CD14-positive monocyte (primary cell): ENCODE measurements around the gene CBX5. TPM values are rescaled to one million over a fixed set of nuclear protein-coding genes. Genes with fewer than 3 reads are reported as not detected.

Source experiments
- DNase-seq, 3 donors: peaks; one replicate each; pipeline ENCODE4 v3.0.0-alpha.2; 2011 to 2022
- H2AFZ ChIP-seq: 2 replicates; pipeline ENCODE4 v1.6.0; 2012; ENCODE audit warnings: mild to moderate bottlenecking, low read depth, low read length, inconsistent platforms; ENCODE audit not compliant: insufficient read depth, poor library complexity, severe bottlenecking
- H3K27ac ChIP-seq, 2 donors: 1 replicate in 1 of 2; 2 replicates in 1 of 2; pipeline ENCODE4 v1.5.1; 2012 to 2013; ENCODE audit warnings: low read length in 2 of 2, control low read depth in 1 of 2, inconsistent platforms in 1 of 2, low read depth in 1 of 2, mild to moderate bottlenecking in 1 of 2
- H3K27me3 ChIP-seq, 2 donors: one replicate each; pipeline versions ENCODE4 v1.6.0 to v1.6.1; 2011 to 2013; ENCODE audit warnings: low read length in 2 of 2; ENCODE audit not compliant: control insufficient read depth in 2 of 2, insufficient read depth in 2 of 2
- H3K36me3 ChIP-seq, 2 donors: replicated peaks in 1 of 2; 1 replicate in 1 of 2; 2 replicates in 1 of 2; pipeline versions ENCODE4 v1.5.1 to v1.6.1; 2012 to 2013; ENCODE audit warnings: low read length in 2 of 2, control low read depth in 1 of 2, inconsistent platforms in 1 of 2, mild to moderate bottlenecking in 1 of 2; ENCODE audit not compliant: insufficient read depth in 2 of 2, control insufficient read depth in 1 of 2
- H3K4me1 ChIP-seq, 2 donors: 1 replicate in 1 of 2; 2 replicates in 1 of 2; pipeline versions ENCODE4 v1.5.1 to v1.6.1; 2012 to 2013; ENCODE audit warnings: low read length in 2 of 2, control low read depth in 1 of 2, inconsistent platforms in 1 of 2, mild to moderate bottlenecking in 1 of 2, moderate library complexity in 1 of 2; ENCODE audit not compliant: insufficient read depth in 2 of 2, control insufficient read depth in 1 of 2
- H3K4me2 ChIP-seq: replicated peaks from 2 replicates; pipeline ENCODE3; 2012; ENCODE audit warnings: low read length, moderate library complexity, mild to moderate bottlenecking; ENCODE audit not compliant: poor library complexity, severe bottlenecking; ENCODE audit errors: extremely low read depth
- H3K4me3 ChIP-seq, 3 experiments: fragments of 200-600 bp in 1 of 3; sonication (generic) in 1 of 3; replicated peaks in 1 of 3; 1 replicate in 2 of 3; 2 replicates in 1 of 3; pipeline ENCODE4 v1.5.1; 2011 to 2013; ENCODE audit warnings: low read length in 3 of 3, mild to moderate bottlenecking in 3 of 3, control low read depth in 2 of 3, low read depth in 2 of 3, inconsistent platforms in 1 of 3, moderate library complexity in 1 of 3
- H3K79me2 ChIP-seq: 2 replicates; pipeline ENCODE4 v1.6.0; 2012; ENCODE audit warnings: mild to moderate bottlenecking, control low read depth, inconsistent platforms, low read length, moderate library complexity; ENCODE audit not compliant: insufficient read depth
- H3K9ac ChIP-seq: 2 replicates; pipeline ENCODE4 v1.6.0; 2017; ENCODE audit warnings: low read length, mild to moderate bottlenecking; ENCODE audit not compliant: insufficient read depth, poor library complexity, severe bottlenecking
- H3K9me3 ChIP-seq, 2 donors: replicated peaks in 1 of 2; 1 replicate in 1 of 2; 2 replicates in 1 of 2; pipeline versions ENCODE4 v1.5.1 to v1.6.1; 2012 to 2013; ENCODE audit warnings: low read length in 2 of 2, control low read depth in 1 of 2; ENCODE audit not compliant: control insufficient read depth in 1 of 2, insufficient read depth in 1 of 2
- H4K20me1 ChIP-seq: 2 replicates; pipeline ENCODE4 v1.6.0; 2012; ENCODE audit warnings: mild to moderate bottlenecking, low read length, control low read depth, moderate library complexity; ENCODE audit not compliant: insufficient read depth
- H3K27ac Mint-ChIP-seq, 7 donors: one replicate each; pipeline ENCODE4 v1.8.0; 2020; ENCODE audit warnings: mild to moderate bottlenecking in 7 of 7, mixed read lengths in 7 of 7, moderate library complexity in 6 of 7, inconsistent platforms in 2 of 7
- H3K27me3 Mint-ChIP-seq, 3 donors: one replicate each; pipeline ENCODE4 v1.8.0; 2021 to 2022; ENCODE audit warnings: low read depth in 3 of 3, mild to moderate bottlenecking in 3 of 3, mixed read lengths in 3 of 3, moderate library complexity in 3 of 3, inconsistent platforms in 1 of 3
- H3K36me3 Mint-ChIP-seq, 2 donors: one replicate each; pipeline ENCODE4 v1.8.0; 2020; ENCODE audit warnings: mixed read lengths in 2 of 2, inconsistent platforms in 1 of 2, mild to moderate bottlenecking in 1 of 2
- H3K4me1 Mint-ChIP-seq: one replicate; pipeline ENCODE4 v1.8.0; 2020; ENCODE audit warnings: mild to moderate bottlenecking, mixed read lengths
- H3K4me3 Mint-ChIP-seq, 2 donors: one replicate each; pipeline ENCODE4 v1.8.0; 2020; ENCODE audit warnings: mild to moderate bottlenecking in 2 of 2, mixed read lengths in 2 of 2, moderate library complexity in 1 of 2
- H3K9me3 Mint-ChIP-seq, 7 donors: one replicate each; pipeline ENCODE4 v1.8.0; 2020 to 2022; ENCODE audit warnings: mixed read lengths in 7 of 7, mild to moderate bottlenecking in 6 of 7, moderate library complexity in 6 of 7, inconsistent platforms in 2 of 7
- WGBS: methylation state at CpG from one replicate; pipeline ENCODE4 v1.1.5; 2013; ENCODE audit warnings: missing lambda C conversion rate; ENCODE audit not compliant: insufficient coverage; 5-methylcytosine and 5-hydroxymethylcytosine counted together
- intact Hi-C, 2 donors: fragments of 100-400 bp; cut with micrococcal nuclease; formaldehyde crosslinking; loops; one replicate each; pipeline versions ENCODE4 v1.15.0 to v1.15.1; 2023
- polyA plus RNA-seq, 3 donors: library from polyadenylated mRNA; depleted of rRNA in 1 of 3; unstranded in 2 of 3; stranded (reverse) in 1 of 3; fragments of 300-500 nt in 2 of 3; fragments of >200 nt in 1 of 3; fragmentation: Illumina TruSeq in 2 of 3; gene quantifications; 1 replicate in 2 of 3; 2 replicates in 1 of 3; pipeline ENCODE4 v1.2.3, GENCODE V29; 2012 to 2021
- TF ChIP-seq, protein P1 (sequence below): fragments of 200-600 bp; IDR thresholded peaks from one replicate; pipeline ENCODE4 v1.8.0; 2022; ENCODE audit warnings: antibody characterized with exemption, mild to moderate bottlenecking

CBX5 gene
- polyA plus RNA-seq, 3 donors = 2.9 to 5.4 (median 4.8) TPM

DNA sequence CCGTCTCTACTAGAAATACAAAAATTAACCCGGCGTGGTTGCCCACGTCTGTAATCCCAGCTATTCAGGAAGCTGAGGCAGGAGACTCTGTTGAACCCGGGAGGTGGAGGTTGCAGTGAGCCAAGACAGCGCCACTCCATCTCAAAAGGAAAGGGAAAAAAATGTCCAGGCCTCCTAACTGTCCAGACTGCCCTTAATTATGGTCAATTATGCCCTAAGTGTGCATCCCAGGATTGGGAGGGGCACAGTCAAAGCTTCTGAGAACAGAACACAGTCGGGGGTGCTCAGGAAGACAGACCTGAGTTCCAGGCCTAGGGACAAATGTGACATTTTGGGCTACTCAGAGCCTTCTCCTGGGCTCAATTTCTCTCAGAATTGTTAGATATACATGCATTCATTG is 59.4 kb downstream of the CBX5 start:
- no peak for DNase-seq
- Histone ChIP-seq H2AFZ (no peak overlapping the region), H3K4me2 (no peak overlapping the region), H3K4me3 (no peak overlapping the region), H3K9ac (no peak overlapping the region), H3K4me1 (peaks cover 25 to 27% of the 10 kb centered on the region in 2 donors), H3K79me2 (no peaks in the 10 kb centered on the region), H4K20me1 (no peaks in the 10 kb centered on the region), H3K27ac (no peak overlapping the region), H3K36me3 (no peaks in the 10 kb centered on the region), H3K9me3 (no peaks in the 10 kb centered on the region), H3K27me3 (peaks cover 3 to 39% of the 10 kb centered on the region in 2 donors)
- Mint-ChIP-seq H3K27ac (peak overlapping the region in 1 of 7 donors; percentile 19), H3K4me3 (no peak overlapping the region), H3K4me1 (peaks cover 29% of the 10 kb centered on the region), H3K27me3 (peaks cover 32 to 45% (median 43%) of the 10 kb centered on the region in 3 donors), H3K36me3 (peaks cover 0 to 3% of the 10 kb centered on the region in 2 donors), H3K9me3 (peaks cover 0 to 5% (median 3%) of the 10 kb centered on the region in 7 donors)
- TF ChIP-seq, protein P1, sequence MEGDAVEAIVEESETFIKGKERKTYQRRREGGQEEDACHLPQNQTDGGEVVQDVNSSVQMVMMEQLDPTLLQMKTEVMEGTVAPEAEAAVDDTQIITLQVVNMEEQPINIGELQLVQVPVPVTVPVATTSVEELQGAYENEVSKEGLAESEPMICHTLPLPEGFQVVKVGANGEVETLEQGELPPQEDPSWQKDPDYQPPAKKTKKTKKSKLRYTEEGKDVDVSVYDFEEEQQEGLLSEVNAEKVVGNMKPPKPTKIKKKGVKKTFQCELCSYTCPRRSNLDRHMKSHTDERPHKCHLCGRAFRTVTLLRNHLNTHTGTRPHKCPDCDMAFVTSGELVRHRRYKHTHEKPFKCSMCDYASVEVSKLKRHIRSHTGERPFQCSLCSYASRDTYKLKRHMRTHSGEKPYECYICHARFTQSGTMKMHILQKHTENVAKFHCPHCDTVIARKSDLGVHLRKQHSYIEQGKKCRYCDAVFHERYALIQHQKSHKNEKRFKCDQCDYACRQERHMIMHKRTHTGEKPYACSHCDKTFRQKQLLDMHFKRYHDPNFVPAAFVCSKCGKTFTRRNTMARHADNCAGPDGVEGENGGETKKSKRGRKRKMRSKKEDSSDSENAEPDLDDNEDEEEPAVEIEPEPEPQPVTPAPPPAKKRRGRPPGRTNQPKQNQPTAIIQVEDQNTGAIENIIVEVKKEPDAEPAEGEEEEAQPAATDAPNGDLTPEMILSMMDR = no peak
- intact Hi-C loops = loop anchor here in 1 of 2 donors (10.0 kb wide), 1 partner anchor 234 kb away; no protein-coding TSS in a partner anchor
- WGBS = 34% methylated on average over 3 of the region's 7 CpGs

DNA sequence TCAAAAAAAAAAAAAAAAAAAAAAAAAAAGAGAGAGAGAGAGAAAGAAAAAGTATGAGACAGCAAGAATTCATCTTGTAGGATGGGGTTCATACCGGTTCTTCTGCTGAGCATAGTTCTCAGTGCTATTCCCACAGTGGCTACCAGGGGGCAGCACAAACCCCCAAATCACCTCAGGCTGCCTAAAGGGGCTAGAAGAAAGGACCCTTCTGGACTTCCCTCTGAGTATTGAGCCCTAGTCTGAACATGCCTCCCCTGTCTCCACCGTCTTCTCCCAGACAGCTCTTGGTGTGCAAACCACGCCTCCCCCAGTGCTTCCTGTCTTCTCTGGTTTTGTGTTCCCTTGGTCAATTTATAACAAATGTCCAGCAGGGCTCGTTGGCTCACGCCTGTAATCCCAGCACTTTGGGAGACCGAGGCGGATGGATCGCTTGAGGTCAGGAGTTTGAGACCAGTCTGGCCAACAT is 59.8 kb downstream of the CBX5 start:
- H2AFZ ChIP-seq = no peak overlapping the region
- H3K79me2 ChIP-seq = no peaks in the 10 kb centered on the region
- no peak overlapping the region for H3K4me3 ChIP-seq
- intact Hi-C loops = loop anchor here in 1 of 2 donors (10.0 kb wide), 1 partner anchor 235 kb away; no protein-coding TSS in a partner anchor
- no peak overlapping the region for H3K9ac ChIP-seq
- no peaks in the 10 kb centered on the region for H4K20me1 ChIP-seq
- DNase-seq = peak in 2 of 3 donors; percentile 52 to 56
- WGBS = 19% methylated on average over 4 of the region's 8 CpGs
- TF ChIP-seq, protein P1 = peak; percentile 74
- H3K27me3 ChIP-seq = peaks cover 3 to 40% of the 10 kb centered on the region in 2 donors
- peak overlapping the region in 1 of 2 donors; percentile 34 for H3K4me3 Mint-ChIP-seq
- H3K27ac ChIP-seq = no peak overlapping the region
- H3K9me3 ChIP-seq = no peaks in the 10 kb centered on the region
- H3K4me1 ChIP-seq = peaks cover 28 to 30% of the 10 kb centered on the region in 2 donors
- H3K9me3 Mint-ChIP-seq = peaks cover 0 to 5% (median 3%) of the 10 kb centered on the region in 7 donors
- peak overlapping the region in 1 of 7 donors; percentile 19 for H3K27ac Mint-ChIP-seq
- no peak overlapping the region for H3K4me2 ChIP-seq
- H3K27me3 Mint-ChIP-seq = peaks cover 33 to 49% (median 48%) of the 10 kb centered on the region in 3 donors
- H3K36me3 ChIP-seq = no peaks in the 10 kb centered on the region
- peaks cover 34% of the 10 kb centered on the region for H3K4me1 Mint-ChIP-seq
- peaks cover 0 to 3% of the 10 kb centered on the region in 2 donors for H3K36me3 Mint-ChIP-seq
